ENCODE measurements around the gene RYR3.

RYR3 gene

DNA sequence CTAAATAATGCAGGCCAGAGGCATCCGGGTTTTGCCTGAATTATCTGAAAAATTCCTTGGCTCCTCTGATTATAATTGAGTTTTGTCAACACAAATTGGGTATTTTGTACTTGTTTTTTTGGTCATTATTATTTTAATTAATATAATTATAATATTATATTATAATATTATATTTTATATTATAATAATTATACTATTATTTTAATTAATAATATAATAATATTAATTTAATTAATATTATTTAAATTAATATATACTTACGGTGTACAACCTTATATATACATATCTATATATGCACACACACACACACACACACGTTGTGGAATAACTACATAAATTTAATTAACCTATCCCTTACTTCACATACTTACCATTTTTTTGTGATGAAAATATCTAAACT lies 73.5 kb downstream of the RYR3 start:
- DNase-seq (ENCODE audit: low read depth): no peak

DNA sequence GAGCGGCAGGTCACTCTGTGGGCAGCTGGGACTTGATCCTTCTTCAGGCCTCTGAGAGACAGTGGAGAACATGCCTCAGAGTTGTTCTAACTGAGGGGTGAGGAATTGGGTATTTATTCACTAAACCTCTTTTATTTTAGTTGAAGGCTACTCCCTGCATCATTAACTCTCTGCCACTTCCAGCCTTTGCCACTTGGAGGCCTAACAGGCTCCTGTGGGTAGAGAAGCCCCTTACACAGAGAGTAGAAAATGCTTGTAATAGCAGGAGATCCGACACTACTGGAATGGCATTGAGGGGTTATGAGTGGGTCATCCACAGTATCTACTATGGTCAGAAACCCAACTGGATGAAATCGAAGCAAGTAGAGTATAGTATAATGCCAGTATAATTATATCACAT lies 81.7 kb downstream of the RYR3 start:
- no peak for DNase-seq (ENCODE audit: low read depth)

DNA sequence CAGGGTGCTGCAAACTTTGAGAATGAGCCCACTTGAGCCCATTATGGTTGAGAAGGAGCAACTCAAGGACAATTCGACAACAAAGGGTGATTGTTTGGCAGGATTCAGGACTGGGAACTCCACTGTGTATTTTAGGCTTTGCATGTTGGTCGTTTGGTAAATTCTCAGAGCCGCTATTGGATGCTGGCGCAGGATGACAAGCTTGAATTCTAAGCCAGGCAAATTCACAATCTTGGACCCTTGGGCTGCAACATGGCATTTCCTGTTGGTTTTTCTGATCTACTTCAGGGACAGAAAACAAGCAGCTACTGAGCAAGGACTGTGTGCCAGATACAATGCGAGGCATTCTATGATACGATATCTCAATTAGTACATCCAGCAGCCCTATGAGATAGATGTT lies 82.8 kb downstream of the RYR3 start:
- no peak for DNase-seq (ENCODE audit: low read depth)

DNA sequence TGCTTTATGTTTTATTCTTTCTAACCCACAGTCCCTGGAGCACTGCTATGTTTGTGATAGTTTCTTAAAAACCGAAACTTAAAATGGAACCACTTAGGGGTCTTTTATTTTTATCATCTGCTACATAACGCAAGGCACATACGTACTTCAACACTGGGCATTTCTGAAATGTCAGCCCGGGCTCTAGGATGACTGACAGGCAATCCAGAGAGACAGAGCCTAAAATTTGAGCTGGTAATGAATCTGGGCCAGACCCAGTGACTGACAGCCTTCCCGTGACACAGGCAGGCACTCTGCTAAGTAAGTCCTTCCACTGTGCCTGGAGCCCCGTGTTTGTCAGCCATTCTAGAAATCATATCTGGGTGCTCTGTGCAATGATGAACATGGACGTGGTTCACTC lies 84.6 kb downstream of the RYR3 start:
- no peak for DNase-seq (ENCODE audit: low read depth)

DNA sequence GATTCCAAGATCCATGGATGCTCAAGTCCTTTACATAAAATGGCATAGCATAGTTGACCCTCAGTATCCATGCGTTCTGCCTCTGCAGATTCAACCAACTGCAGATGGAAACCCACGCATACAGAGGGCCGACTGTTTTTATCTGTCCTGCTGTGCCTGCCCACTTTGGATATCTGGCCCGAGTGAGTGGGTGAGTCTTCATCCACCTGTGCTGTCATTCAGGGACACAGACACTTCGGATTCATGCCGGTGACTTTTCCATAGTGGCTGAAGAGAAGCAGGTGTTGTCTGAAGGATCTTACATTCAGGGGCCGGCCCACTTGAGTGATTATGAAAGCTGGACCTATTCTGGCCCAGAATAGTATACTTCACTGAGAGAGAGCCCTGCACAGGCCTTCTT lies 85.1 kb downstream of the RYR3 start:
- DNase-seq (ENCODE audit: low read depth): no peak

DNA sequence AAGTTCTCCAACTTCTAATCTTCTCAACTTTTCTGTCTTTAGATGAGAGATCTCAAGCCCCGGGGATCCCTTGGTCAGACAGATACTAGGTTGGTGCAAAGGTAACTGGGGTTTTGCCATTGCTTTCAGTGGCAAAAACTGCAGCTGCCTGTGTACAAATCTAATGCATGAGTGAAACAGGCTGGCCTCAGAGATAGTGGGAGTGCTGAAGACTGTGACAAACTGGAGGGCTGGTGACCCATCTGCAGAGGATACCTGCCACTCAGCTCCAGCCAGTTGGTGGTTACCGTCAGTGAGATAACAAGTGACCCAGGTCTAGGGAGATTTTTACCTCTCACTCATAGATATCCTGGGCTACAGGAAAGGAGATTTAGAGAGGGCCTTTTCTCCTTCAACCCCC lies 85.7 kb downstream of the RYR3 start:
- no peak for DNase-seq (ENCODE audit: low read depth)

DNA sequence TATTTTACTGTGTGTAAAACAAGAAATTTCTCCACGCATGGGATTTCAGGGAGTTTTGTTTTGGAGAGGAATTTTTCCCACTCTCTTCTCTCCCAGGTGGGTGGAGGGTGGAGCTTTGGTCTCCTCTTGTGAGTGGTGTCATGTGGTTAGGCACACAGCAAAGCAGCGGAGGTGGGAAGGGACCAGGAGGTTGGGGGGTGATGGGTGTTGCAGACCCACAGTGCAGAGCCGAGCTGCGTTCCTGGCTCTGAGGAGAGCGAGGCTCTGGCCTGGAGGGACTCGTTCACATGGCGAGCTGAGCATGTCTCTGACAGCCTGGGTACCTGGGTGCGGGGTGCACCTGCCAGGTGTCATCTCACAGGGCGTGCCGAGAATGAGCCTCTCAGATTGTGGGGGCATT lies 87.8 kb downstream of the RYR3 start:
- DNase-seq (ENCODE audit: low read depth): no peak

DNA sequence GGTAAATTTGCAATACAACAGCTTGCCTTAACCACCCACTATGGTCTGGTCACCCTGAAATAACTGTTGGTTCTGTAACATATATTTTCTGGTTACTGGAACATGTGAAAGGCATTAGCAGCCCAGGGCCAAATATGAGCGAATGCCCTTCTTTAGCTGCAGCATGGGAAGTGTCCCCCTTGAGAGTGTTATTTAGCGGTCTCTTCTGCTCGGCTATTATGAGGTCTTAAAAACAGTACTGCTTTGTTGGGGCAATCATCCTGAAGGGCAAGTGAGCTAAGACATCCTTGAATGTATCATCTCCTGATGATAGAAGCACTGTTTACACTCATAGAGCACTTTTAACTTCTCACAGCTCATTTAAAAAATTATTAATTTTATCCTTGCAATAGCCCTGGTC lies 90.2 kb downstream of the RYR3 start:
- no peak for DNase-seq (ENCODE audit: low read depth)

DNA sequence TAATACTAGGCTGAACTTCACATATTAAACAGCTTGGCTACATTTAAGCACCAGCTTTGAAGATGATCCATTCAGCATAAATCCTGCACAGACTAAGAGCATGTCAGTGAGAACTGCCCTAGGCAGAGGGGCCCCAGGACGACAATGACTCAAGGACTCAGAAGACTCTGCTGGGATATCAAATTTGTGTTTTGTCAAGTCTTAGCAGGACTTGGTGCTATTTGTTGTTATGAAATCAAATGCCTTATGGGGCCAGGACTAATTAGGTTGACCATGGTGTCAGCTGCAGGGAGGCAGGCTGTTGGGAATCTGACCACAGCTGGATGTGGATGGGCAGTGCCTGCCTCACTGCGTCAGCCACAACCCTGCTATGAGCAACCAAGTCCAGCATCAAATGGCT lies 91.8 kb downstream of the RYR3 start:
- DNase-seq (ENCODE audit: low read depth): no peak

DNA sequence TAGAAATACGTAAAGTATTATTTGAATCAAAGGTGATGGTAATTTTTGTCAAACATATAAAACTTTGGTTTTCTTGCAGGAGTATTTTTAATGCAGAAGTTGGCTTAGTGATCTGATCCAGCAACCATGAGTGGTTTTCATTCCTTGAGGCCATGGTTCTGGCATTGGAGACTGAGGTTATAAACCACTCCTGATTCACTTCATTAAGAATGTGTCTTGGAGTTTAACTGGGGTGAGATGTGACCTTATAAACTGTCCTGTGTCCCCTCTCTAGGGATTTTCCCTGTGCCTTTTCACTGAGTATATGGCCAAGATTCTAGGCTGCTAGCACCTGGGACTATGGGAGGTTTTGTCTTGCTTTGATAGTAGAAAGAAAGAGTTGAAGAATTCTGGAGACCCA lies 94.3 kb downstream of the RYR3 start:
- no peak for DNase-seq (ENCODE audit: low read depth)

DNA sequence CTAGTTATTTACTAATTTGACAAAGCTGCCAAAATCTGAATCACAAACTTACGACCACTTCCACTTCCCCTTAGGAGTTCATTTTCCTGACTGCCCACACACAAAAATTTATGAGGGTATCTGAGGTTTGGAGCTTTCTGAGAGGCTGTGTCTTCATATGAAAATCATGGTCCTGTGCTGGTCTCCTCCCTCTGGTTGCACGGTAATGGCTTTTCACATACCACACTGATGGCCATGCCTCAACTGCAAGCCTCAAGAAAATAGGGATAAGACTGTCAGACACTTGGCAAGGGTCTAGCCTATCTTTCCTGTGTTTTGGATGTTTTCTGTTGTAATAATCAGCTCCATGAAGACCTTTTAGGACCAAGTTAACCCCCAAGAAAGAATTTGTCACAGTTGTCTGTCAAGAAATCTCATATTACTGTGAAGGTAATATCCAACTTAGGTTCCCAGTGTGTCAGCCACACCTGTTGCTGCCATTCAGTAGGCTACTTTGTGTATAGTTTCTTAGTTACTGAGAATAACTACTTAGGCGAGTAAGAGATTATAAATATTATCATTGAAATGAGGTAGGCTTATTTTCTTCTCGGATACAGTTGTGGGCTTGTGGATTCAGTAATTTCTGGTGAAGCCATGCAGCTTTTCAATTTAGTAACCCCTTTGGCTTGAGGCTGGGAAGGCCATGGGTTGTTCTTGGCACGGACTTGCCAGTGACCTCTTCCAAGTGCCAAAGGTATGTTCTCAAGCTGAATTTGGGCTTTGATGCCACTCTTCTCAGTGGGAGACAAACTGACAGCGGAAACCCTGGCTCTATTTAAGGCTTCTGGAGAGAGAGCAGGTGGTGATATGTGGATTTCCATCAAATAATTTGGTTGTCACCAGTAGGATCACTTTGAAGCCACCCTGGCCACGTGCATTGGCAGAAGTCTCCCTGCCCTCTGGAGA lies 101.1 kb downstream of the RYR3 start:
- DNase-seq (ENCODE audit: low read depth): no peak

DNA sequence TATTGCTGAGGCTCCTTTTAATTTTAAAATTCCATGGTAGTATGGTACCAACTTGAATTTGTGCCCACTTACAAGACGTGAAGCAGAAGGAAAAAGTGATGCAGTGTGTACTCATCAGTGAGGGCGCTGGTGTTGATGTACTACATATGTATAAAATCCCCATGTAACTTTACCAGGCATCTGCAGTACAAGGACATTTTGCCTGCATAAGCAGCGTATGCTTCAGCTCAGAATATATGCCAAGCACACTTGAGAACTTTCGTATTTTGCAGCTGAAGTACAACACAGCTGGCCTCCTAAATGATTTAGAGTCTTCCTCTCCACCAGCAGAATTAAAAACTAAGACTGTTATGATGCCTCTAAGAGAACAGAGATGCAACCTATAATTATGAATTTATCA lies 108.9 kb downstream of the RYR3 start:
- no peak for DNase-seq (ENCODE audit: low read depth)

DNA sequence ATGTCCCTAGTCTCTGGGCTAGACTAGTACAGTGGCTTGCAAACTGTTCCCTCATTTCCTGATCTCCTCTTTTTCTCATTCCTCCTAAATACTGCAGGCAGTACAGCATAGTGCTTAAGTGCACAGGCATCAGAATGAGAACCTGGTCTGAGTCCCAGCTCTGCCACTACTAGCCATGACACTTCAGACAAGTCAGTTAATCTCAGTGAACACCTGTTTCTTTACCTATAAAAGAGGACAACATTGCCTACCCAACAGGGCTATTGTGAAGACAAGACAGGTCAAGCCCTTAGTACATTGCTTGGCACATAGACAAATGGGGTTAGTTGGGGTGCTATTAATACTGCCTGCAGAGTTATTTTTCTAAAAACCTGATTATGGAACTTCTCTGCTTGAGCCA lies 113.3 kb downstream of the RYR3 start:
- no peak for DNase-seq (ENCODE audit: low read depth)

DNA sequence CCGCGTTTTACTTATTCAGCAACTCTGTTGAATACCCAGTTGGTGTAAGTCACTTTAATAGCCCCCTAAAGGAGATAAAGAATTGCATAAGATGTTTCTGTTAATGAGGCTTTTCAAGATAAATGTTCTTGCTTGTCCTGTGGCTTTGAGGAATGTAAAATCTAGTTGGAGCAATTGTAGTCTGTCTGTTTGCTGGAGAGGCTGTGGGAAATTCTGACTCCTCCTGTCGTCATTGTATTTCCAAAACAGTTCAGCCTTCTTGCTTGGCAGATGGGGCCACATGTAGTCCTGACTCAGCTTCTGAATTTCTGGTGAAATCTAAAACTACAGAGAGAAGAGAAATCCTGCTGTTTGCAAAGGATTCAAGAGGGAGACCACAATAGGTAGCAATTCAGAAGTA lies 114.4 kb downstream of the RYR3 start:
- no peak for DNase-seq (ENCODE audit: low read depth)

DNA sequence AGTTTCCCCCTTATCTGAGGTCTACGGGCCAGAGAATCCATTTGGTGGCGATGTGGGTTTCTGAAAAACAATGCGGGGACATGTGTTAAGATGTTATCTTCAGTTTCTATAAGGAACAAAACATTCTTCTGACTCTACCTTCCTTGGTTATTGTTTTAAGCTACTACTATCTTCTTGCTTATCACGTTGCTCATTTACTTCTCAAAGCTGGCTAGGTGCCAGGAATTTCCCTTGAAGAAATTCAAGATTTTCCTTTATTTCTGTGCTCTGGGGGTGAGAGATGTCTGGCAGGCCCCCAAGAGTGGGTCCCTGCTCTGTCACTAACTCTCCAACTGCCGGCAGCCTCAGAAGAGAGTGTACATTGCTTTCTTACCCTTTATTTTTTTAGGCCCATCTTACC lies 119.8 kb downstream of the RYR3 start:
- DNase-seq (ENCODE audit: low read depth): no peak

DNA sequence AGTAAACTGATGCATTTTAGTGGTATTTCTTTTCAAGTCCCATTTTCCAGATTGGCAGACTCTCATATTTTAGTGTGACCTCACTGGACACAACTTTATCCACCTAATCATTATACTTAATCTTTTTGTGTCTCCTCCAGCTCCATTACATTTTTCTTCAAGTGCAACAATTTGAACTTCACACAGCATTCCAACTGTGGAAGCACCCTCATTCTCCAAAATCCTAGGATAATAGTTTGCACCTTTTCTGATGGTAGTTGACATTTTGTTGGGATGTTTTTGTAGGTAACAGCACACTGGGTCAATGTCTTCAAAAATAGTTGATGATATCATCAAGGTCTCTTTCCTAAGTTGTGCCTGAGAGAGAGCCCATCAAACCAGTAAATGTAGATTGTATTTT lies 123.1 kb downstream of the RYR3 start:
- no peak for DNase-seq (ENCODE audit: low read depth)

DNA sequence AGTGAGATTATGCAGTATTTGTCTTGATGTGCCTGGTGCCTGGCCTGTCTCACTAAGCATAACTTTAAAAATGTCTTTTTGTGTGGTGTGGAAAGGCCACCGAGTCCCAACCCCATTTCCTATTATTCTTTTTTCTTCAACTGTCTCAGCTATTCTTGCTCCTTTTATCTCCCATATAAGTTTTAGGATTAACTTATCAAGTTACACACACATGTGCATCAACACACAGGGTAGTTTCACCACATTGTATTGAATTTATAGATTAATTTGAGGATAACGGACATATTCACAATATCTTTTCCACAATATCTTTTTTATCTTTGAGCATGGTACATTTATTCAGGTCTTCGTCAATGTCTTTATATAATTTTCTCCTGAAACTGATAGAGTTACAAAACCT lies 127.6 kb downstream of the RYR3 start:
- DNase-seq (ENCODE audit: low read depth): no peak

DNA sequence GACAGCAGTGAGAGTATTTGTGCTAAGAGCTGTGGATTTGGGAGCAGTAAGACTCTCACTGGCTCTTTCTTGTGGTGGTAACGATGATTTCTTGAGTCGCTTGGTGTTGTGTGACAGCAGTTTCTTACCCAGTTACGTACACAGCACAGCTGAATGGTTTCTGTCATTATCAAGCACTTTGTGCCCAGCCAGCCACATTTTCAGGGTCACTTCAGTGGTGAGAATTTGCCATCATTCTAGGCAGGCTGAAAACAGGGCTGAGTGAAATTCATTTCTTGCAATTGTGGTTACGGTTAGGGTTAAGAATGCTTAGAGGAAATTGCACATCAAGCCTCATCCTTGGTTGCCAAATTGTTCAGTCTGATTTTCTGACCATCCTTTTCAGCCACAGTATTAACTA lies 130.1 kb downstream of the RYR3 start:
- DNase-seq (ENCODE audit: low read depth): no peak

DNA sequence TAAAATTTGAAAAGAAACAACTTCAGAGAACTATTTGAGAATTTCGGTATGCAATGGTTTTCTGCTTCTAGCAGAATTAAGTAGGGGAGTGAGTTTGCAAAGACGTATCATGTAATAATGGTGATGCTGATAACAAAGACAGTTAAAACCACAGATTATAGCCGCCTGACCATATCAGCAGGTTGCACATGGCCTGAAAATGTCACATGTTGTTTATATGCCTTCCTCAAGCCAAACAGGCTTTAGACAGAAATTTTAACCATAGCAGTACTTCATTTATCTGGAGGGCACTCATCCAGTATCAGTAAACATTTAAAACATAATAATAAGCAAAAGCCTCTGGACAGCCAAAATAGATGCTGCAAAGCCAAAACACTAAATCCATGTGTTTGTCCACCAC lies 131.7 kb downstream of the RYR3 start:
- no peak for DNase-seq (ENCODE audit: low read depth)

DNA sequence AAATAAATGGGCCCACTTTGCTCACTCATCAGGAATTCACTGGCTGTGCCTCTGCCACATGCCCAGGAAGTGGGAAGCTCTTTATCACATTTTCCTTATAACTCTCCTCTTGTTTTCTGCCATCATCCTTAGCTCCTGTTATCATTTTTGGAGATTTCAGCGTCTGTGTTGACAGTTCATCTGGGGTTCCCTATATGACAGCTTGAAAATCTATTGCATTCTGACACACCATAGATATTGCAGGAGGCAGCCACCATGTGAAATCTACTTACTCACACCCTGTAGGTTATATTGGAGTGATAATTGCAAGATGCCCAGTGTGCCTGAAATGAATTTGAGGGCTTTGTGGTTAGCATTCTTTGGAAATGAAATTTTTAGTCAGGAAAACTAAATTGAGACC lies 132.9 kb downstream of the RYR3 start:
- no peak for DNase-seq (ENCODE audit: low read depth)

DNA sequence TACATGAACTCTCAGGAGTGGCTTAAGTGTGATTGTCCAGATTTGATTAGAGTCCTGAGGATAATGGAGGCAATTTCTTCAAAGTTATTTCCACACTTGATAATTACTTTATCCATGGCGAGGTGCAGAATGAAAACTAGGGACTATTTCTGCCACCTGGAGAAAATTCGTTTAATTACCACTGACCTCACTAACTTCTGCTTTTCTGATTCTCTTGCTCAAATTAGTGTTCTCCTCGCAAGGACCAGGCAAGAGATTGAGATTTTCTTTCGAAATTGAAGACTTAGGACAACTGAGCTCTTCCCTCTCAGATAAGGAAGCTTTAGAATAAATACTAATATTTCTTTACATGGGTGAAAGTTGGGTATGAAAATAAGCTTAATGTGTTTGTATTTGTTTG lies 135.2 kb downstream of the RYR3 start:
- DNase-seq (ENCODE audit: low read depth): no peak

DNA sequence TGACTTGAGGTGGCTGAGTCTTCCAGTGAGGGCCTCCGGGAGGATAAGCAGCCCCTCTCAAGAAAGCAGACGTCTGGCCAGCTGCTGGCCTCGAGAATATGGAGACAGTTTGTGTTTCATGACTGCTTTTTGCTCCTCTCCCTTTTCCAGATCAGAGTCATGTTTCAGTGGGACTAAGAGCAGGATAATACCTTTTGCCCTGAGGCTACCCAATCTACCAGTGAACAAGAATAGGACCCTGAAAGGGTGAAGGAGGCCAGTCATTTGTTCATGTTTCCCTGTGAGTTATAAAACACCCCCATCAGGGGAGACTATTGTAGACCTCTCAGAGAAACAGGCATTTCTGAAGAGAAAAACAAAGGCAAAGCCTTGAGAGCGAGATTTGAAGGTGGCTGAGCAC lies 137.4 kb downstream of the RYR3 start:
- no peak for DNase-seq (ENCODE audit: low read depth)

DNA sequence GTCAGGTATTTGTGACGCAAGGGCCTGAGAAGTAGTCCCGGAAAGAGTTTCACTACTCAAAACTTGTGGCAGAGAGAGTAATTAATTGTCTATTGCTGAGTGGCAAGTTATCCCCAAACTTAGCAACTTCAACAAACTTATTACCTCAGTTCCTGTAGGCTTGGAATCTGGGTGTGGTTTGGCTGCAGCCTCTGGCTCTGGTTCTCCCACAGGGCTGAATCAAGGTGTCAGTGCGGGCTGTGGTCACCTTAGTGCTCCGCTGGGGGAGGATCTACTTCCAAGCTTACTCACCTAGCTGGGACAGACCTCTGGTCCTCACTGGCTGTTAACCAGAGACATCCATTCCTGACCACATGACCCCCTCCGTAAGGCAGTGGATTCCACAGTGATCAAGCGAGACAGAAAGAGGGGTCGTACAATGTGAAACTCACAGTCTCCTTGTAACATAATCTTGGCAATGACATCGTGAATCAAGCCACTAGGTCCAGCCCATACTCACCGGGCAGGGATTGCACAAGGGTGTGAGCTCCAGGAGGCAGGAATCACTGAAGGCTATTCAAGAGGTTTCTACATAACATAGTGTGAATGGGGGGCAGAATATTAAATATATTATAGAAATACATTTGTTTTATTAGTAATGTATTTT lies 138.3 kb downstream of the RYR3 start:
- DNase-seq (ENCODE audit: low read depth): no peak

DNA sequence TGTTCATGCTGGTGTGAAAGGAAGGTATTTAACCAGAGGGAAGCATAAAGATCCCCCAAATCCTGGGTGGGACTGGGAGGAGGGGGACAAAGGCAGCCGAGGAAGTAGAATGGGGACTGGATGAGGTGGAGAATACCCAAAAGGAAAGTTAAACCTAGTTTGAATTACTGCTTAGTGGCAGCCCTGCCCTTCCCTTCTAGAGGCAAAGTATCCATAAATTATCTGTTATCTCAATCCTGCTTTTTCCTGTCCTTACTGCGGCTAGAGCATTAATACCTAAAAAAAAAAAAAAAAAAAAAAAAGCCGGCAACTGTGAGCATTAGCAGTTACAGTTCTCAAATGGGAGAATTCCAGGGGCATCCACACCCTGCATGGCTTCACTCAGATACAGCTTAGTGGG lies 139.0 kb downstream of the RYR3 start:
- DNase-seq (ENCODE audit: low read depth): no peak
